Activated CD8-positive, alpha-beta T cell treated with anti-CD3 and anti-CD28 coated beads for 36 hours (primary cell): ENCODE results near the gene MAPK8IP3. TPM values are rescaled to one million over a fixed set of nuclear protein-coding genes. Genes with fewer than 3 reads are reported as not detected.
A peak's percentile ranks its signal among the peaks of the same experiment; 100 is the strongest.

Source experiments
- ATAC-seq: fragments of 200-7000 bp; cut with Tn5 transposase; one replicate; pipeline ENCODE4 v1.10.0; 2021; ENCODE audit warnings: mild to moderate bottlenecking, moderate library complexity
- CTCF ChIA-PET: fragments of 350-600 bp; sonication (Branson Sonifier 250); formaldehyde crosslinking; loops from one replicate; lab custom pipeline; 2021; ENCODE audit warnings: antibody characterized with exemption; lab: Charles Lee
- POLR2A ChIA-PET: fragments of 350-600 bp; sonication (Branson Sonifier 250); formaldehyde crosslinking; loops from one replicate; lab custom pipeline; 2021; ENCODE audit warnings: antibody characterized with exemption; lab: Charles Lee
- DNase-seq: peaks from one replicate; pipeline ENCODE4 v3.0.0-alpha.2; 2020
- H3K27ac Mint-ChIP-seq: one replicate; pipeline ENCODE4 v1.8.0; 2021; ENCODE audit warnings: mild to moderate bottlenecking, mixed read lengths
- H3K27me3 Mint-ChIP-seq: one replicate; pipeline ENCODE4 v1.8.0; 2021; ENCODE audit warnings: mixed read lengths
- H3K36me3 Mint-ChIP-seq: one replicate; pipeline ENCODE4 v1.8.0; 2021; ENCODE audit warnings: low read depth, mixed read lengths
- H3K4me1 Mint-ChIP-seq: one replicate; pipeline ENCODE4 v1.8.0; 2021; ENCODE audit warnings: low read depth, mixed read lengths
- H3K4me3 Mint-ChIP-seq: one replicate; pipeline ENCODE4 v1.8.0; 2021; ENCODE audit warnings: mild to moderate bottlenecking, moderate library complexity, mixed read lengths
- H3K9me3 Mint-ChIP-seq: one replicate; pipeline ENCODE4 v1.8.0; 2021; ENCODE audit warnings: mixed read lengths
- intact Hi-C: fragments of 100-400 bp; cut with micrococcal nuclease; formaldehyde crosslinking; loops from one replicate; pipeline ENCODE4 v1.10.0; 2022
- total RNA-seq, 2 experiments: library from RNA; stranded (reverse); gene quantifications; one replicate each; pipeline ENCODE4 v1.2.3, GENCODE V29; 2021
- TF ChIP-seq, protein P1 (sequence below): fragments of 200-600 bp; IDR thresholded peaks from one replicate; pipeline ENCODE4 v1.8.0; 2022; ENCODE audit warnings: antibody characterized with exemption, mild to moderate bottlenecking

MAPK8IP3 gene, protein sequence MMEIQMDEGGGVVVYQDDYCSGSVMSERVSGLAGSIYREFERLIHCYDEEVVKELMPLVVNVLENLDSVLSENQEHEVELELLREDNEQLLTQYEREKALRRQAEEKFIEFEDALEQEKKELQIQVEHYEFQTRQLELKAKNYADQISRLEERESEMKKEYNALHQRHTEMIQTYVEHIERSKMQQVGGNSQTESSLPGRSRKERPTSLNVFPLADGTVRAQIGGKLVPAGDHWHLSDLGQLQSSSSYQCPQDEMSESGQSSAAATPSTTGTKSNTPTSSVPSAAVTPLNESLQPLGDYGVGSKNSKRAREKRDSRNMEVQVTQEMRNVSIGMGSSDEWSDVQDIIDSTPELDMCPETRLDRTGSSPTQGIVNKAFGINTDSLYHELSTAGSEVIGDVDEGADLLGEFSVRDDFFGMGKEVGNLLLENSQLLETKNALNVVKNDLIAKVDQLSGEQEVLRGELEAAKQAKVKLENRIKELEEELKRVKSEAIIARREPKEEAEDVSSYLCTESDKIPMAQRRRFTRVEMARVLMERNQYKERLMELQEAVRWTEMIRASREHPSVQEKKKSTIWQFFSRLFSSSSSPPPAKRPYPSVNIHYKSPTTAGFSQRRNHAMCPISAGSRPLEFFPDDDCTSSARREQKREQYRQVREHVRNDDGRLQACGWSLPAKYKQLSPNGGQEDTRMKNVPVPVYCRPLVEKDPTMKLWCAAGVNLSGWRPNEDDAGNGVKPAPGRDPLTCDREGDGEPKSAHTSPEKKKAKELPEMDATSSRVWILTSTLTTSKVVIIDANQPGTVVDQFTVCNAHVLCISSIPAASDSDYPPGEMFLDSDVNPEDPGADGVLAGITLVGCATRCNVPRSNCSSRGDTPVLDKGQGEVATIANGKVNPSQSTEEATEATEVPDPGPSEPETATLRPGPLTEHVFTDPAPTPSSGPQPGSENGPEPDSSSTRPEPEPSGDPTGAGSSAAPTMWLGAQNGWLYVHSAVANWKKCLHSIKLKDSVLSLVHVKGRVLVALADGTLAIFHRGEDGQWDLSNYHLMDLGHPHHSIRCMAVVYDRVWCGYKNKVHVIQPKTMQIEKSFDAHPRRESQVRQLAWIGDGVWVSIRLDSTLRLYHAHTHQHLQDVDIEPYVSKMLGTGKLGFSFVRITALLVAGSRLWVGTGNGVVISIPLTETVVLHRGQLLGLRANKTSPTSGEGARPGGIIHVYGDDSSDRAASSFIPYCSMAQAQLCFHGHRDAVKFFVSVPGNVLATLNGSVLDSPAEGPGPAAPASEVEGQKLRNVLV (N-terminal part only)
- 10 to 100 TPM; 58.4 to 65.1 TPM for total RNA-seq

DNA sequence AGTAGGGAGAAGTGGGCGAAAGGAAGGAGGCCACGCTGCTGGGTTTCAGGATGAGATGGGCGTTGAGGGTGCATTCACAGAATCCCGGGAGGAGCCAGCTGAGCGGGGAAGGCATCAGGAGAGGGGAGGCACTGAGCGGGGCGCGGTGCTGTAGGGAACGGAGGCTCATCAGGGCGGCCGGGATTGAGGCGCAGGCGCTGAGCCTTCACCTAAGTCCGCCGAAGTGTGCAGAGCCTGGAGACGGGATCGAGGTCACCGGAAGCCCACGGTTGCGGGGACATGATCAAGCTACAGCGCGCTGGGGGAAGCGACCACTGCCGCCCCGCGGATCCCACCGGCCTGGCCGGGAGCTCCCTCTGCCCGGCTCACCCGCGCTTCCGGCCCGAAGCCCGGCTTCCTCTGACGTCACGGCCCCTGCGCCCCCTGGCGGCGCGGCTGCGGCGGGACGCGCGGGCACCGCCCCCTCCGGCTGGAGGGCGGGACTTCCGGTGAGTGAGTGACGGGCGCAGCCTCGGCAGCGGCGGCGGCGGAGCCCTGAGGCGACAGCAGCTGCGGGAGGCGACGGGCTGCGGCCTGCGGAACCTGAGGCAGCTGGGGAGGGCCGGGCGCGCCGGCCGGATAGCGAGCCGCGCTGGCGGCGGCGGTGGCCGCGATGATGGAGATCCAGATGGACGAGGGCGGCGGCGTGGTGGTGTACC is at the start of gene MAPK8IP3:
MAPK8IP3 (plus strand) TSS at position 508 of the 698 bp plus-strand sequence; CDS start at position 653, 145 bp downstream.
- ChIA-PET CTCF (interaction anchor here (0.6 to 2.2 kb wide), 33 partner anchors 8 to 492 kb away, joined by 3 to 20 read pairs (median 4); partner anchors contain the start of genes EME2, FAHD1, JPT2 and MRPS34), POLR2A (interaction anchor here (0.6 to 2.7 kb wide), 14 partner anchors 8 to 1215 kb away, joined by 3 to 14 read pairs (median 4); partner anchors contain the start of genes EME2, JPT2, MRPS34 and NME3)
- peak within 1 kb of the TSS; percentile 96 for H3K4me3 Mint-ChIP-seq
- intact Hi-C loops: no loop called here
- H3K27ac Mint-ChIP-seq: peak within 1 kb of the TSS; percentile 98
- DNase-seq: peak; percentile 88
- no peaks in the 10 kb centered on the region for H3K9me3 Mint-ChIP-seq
- peak; percentile 83 for ATAC-seq
- TF ChIP-seq, protein P1, sequence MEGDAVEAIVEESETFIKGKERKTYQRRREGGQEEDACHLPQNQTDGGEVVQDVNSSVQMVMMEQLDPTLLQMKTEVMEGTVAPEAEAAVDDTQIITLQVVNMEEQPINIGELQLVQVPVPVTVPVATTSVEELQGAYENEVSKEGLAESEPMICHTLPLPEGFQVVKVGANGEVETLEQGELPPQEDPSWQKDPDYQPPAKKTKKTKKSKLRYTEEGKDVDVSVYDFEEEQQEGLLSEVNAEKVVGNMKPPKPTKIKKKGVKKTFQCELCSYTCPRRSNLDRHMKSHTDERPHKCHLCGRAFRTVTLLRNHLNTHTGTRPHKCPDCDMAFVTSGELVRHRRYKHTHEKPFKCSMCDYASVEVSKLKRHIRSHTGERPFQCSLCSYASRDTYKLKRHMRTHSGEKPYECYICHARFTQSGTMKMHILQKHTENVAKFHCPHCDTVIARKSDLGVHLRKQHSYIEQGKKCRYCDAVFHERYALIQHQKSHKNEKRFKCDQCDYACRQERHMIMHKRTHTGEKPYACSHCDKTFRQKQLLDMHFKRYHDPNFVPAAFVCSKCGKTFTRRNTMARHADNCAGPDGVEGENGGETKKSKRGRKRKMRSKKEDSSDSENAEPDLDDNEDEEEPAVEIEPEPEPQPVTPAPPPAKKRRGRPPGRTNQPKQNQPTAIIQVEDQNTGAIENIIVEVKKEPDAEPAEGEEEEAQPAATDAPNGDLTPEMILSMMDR: peak; percentile 89
- H3K27me3 Mint-ChIP-seq: no peaks in the 10 kb centered on the region
- H3K4me1 Mint-ChIP-seq: peaks cover 35% of the 10 kb centered on the region
- peaks cover 14% of the 10 kb centered on the region for H3K36me3 Mint-ChIP-seq

DNA sequence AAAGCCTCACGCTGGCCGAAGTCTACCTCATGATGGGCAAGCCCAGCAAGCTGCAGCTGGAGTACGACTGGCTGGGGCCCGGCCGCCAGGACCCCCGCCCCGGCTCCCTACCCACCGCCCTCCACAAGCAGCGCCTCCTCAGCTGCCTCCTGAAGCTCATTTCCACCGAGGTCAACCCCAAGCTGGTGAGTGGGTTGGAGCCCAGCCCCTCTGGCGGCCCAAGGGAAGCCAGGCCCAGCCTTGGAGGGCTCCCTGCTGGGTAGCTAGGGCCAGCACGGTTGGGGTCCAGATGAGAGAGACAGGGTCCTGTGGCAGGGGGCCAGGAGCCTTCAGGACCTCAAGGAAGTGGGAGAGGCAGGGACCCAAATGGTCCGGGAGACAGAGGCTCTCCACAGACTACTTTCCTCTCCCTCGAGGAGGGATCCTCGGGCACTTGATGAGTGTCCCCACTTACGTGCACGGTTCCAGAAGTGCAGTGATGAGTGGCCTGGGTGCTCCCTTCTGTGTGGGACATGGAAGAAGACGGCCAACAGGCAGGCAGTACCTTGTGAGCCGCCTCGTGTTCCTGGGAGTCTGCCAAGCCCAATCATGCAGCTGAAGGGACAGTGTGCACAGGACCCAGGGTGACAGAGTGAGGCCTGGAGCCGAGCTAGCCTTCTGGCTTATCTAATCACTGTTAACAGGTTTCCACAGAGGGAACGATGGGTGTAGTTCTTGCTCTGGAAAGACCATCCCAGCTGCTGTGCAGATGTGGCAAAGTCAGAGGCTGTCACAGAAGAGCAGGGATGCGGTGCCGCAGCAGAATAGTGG is 49.0 kb upstream of the MAPK8IP3 start:
- intact Hi-C loops: no loop called here
- peaks cover 18% of the 10 kb centered on the region for H3K36me3 Mint-ChIP-seq
- H3K27me3 Mint-ChIP-seq: no peaks in the 10 kb centered on the region
- TF ChIP-seq, protein P1: no peak
- POLR2A ChIA-PET: interaction anchor here (0.5 to 1.0 kb wide), 2 partner anchors 11 to 1615 kb away, joined by 3 to 4 read pairs; no protein-coding TSS in a partner anchor
- no peak for ATAC-seq
- no peak overlapping the region for H3K4me3 Mint-ChIP-seq
- DNase-seq: no peak
- H3K9me3 Mint-ChIP-seq: no peaks in the 10 kb centered on the region
- CTCF ChIA-PET: no interaction called here
- H3K27ac Mint-ChIP-seq: no peak overlapping the region
- no peaks in the 10 kb centered on the region for H3K4me1 Mint-ChIP-seq

DNA sequence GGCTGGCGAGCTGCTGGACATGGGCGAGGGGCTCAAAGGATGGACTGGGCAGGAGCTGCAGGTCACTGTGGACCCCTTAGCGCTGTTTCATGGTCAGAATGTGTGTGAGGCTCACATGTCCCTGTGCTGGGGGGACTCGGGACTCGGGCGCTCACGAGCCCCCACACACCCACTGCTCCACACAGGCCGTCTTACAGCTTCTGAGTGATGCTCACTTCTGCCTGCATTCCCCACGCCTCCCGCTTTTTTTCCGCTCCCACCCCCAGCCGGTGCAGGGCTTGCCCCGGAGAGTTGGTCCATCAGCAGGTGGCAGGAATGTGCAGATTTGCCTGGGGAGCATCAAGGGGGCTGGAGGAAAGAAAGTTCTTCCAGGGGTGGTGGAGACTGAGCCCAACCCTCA is 48.2 kb upstream of the MAPK8IP3 start:
- ChIA-PET CTCF (no interaction called here), POLR2A (interaction anchor here (1.0 kb wide), 1 partner anchor 12 kb away, joined by 3 read pairs; no protein-coding TSS in a partner anchor)
- Mint-ChIP-seq H3K4me3 (no peak overlapping the region), H3K27ac (no peak overlapping the region), H3K4me1 (no peaks in the 10 kb centered on the region), H3K36me3 (peaks cover 14% of the 10 kb centered on the region), H3K9me3 (no peaks in the 10 kb centered on the region), H3K27me3 (no peaks in the 10 kb centered on the region)
- TF ChIP-seq, protein P1: no peak
- DNase-seq (no peak), ATAC-seq (no peak)
- intact Hi-C loops: no loop called here

DNA sequence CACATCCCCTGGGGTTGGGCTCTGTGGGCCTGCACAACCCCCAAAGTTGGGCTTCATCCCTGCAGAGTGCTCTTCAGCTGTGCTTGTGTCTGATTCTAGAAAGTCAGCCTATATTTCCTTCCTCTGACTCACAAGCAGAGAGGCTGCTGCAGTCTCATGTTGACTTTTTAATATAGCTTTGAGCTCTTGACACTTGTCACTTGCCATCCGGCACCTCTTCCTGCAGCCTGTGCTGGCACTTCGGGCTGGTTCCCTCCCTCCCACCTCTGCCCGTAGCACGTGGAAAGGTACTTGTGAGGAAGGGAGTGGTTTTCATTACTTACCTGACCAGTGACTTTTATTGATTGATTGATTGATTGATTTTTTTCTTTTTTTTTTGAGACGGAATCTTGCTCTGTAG is 47.0 kb upstream of the MAPK8IP3 start:
- H3K36me3 Mint-ChIP-seq: peaks cover 18% of the 10 kb centered on the region
- DNase-seq: no peak
- TF ChIP-seq, protein P1: no peak
- H3K4me1 Mint-ChIP-seq: no peaks in the 10 kb centered on the region
- H3K4me3 Mint-ChIP-seq: no peak overlapping the region
- intact Hi-C loops: no loop called here
- POLR2A ChIA-PET: interaction anchor here (0.8 kb wide), 1 partner anchor 18 kb away, joined by 3 read pairs; the partner anchor contains the start of gene JPT2
- H3K9me3 Mint-ChIP-seq: no peaks in the 10 kb centered on the region
- CTCF ChIA-PET: no interaction called here
- ATAC-seq: no peak
- H3K27ac Mint-ChIP-seq: no peak overlapping the region
- H3K27me3 Mint-ChIP-seq: no peaks in the 10 kb centered on the region
